ENCODE measurements around the gene MFSD8. TPM values are rescaled to one million over a fixed set of nuclear protein-coding genes. Genes with fewer than 3 reads are reported as not detected.
"Not testable (repeated sequence)": the region's sequence is repeated elsewhere in the genome, so short reads cannot be mapped to it uniquely, and the experiment has no call there.

MFSD8 gene
- total and polyA plus RNA-seq, 8 donors = 1.8 to 65.9 (median 12.2) TPM

DNA sequence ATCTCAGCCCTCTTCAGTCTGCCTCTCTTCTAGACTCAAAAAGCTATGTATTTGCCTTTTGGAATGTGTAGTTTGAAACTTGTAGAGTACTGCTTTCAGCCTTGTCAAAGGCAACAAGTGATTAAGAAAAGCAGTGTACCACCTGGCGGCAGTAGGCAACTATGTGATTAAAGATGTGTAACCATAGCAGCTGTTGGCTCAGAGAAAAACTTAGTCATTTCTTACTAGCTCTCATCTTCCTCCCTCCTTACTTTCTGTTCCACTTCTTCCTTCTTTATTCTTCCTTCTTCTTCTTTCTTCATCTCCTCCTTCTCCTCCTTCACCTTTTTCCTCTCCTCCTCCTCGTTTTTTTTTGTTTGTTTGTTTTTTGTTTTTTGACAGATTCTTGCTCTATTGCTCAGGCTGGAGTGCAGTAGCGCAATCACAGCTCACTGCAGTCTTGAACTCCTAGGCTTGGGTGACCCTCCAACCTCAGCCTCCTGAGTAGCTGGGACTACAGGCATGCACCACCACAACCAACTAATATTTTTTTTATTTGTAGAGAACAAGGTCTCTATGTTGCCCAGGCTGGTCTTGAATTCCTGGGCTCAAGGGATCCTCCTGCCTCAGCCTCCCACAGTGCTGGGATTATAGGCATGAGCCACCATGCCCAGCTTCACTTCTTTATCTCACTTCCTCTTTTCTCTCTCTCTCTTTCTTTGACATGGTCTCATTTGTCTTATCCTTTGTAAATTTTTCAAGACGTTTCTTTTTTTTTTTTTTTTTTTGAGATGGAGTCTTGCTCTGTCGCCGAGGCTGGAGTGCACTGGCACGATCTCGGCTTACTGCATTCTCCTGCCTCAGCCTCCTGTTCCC, 32.8 kb upstream of the MFSD8 start:
- WGBS, 5 donors = 87 to 90% (median 89%) methylated on average over 8 of the region's 8 CpGs
- H3K4me3 ChIP-seq = no peak overlapping the region
- peaks cover 0 to 23% (median 14%) of the 10 kb centered on the region in 4 donors for H3K9me3 ChIP-seq
- H3K27ac ChIP-seq = no peak overlapping the region
- H3K4me1 ChIP-seq = peaks cover 0 to 4% (median 0%) of the 10 kb centered on the region in 4 donors
- intact Hi-C loops (cut with DNase I; ENCODE audit: low total_unique reads) = no loop called here
- H3K36me3 ChIP-seq = peaks cover 0 to 53% (median 32%) of the 10 kb centered on the region in 4 donors
- H3K27me3 ChIP-seq = no peaks in the 10 kb centered on the region
- peak in 1 of 2 donors; percentile 18 for DNase-seq
- TF ChIP-seq POLR2A (IDR thresholded peaks at IDR 0.05) (no peak), EP300 (IDR thresholded peaks at IDR 0.05) (no peak), POLR2AphosphoS5 (IDR thresholded peaks at IDR 0.05) (no peak)
- TF ChIP-seq, protein P1, sequence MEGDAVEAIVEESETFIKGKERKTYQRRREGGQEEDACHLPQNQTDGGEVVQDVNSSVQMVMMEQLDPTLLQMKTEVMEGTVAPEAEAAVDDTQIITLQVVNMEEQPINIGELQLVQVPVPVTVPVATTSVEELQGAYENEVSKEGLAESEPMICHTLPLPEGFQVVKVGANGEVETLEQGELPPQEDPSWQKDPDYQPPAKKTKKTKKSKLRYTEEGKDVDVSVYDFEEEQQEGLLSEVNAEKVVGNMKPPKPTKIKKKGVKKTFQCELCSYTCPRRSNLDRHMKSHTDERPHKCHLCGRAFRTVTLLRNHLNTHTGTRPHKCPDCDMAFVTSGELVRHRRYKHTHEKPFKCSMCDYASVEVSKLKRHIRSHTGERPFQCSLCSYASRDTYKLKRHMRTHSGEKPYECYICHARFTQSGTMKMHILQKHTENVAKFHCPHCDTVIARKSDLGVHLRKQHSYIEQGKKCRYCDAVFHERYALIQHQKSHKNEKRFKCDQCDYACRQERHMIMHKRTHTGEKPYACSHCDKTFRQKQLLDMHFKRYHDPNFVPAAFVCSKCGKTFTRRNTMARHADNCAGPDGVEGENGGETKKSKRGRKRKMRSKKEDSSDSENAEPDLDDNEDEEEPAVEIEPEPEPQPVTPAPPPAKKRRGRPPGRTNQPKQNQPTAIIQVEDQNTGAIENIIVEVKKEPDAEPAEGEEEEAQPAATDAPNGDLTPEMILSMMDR (IDR thresholded peaks at IDR 0.05) = no peak

DNA sequence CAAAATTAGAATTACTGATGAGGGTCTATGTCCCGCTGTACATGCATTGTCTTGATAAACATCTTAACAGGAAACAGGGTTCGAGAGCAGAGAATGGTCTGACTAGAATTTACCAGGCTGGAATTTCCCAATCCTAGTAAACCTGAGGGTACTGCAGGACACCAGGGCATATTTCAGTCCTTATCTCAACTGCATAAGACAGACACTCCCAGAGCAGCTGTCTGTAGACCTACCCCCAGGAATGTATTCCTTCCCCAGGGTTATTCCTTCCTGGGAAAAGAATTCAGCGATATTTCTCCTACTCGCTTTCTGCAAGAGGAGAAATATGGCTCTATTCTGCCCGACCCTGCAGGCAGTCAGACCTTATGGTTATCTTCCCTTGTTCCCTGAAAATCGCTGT, 31.5 kb upstream of the MFSD8 start:
- H3K4me3 ChIP-seq; intact Hi-C loops (cut with DNase I; ENCODE audit: low total_unique reads); H3K4me1 ChIP-seq; DNase-seq; H3K27ac ChIP-seq; H3K27me3 ChIP-seq: not testable (repeated sequence)
- peaks cover 0 to 54% (median 27%) of the 10 kb centered on the region in 4 donors for H3K36me3 ChIP-seq
- 91 to 98% (median 97%) methylated on average over 6 of the region's 6 CpGs for WGBS, 5 donors
- peaks cover 0 to 23% (median 14%) of the 10 kb centered on the region in 4 donors for H3K9me3 ChIP-seq

DNA sequence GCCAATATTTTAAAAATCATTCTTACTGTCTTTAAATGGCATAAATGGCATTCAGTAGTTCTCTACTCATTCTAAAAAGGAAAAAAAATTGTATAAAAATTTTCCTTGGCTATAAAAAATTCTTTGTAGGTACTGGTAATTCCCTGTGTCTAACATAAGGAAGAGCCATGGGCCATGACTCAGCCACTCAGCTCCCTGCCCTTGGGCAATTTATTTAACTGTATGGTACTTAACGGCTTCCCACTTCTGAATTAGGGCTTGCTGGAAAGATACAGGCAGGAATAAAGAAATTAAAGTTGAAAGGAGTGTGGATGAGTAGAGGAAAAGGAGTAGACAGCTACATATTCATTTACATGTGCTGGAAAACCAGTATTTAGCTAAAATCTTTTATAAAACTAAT, 30.8 kb upstream of the MFSD8 start:
- WGBS, 5 donors = 80 to 97% (median 90%) methylated on average over 1 of the region's 1 CpG
- Histone ChIP-seq H3K27me3 (no peaks in the 10 kb centered on the region), H3K4me1 (peaks cover 0 to 4% (median 0%) of the 10 kb centered on the region in 4 donors), H3K27ac (no peak overlapping the region), H3K36me3 (peaks cover 0 to 61% (median 29%) of the 10 kb centered on the region in 4 donors), H3K9me3 (peaks cover 0 to 23% (median 14%) of the 10 kb centered on the region in 4 donors), H3K4me3 (no peak overlapping the region)
- TF ChIP-seq EP300 (IDR thresholded peaks at IDR 0.05) (no peak), POLR2AphosphoS5 (IDR thresholded peaks at IDR 0.05) (no peak), POLR2A (IDR thresholded peaks at IDR 0.05) (no peak)
- TF ChIP-seq, protein P1 (IDR thresholded peaks at IDR 0.05) = no peak
- DNase-seq = no peak
- intact Hi-C loops (cut with DNase I; ENCODE audit: low total_unique reads) = no loop called here

DNA sequence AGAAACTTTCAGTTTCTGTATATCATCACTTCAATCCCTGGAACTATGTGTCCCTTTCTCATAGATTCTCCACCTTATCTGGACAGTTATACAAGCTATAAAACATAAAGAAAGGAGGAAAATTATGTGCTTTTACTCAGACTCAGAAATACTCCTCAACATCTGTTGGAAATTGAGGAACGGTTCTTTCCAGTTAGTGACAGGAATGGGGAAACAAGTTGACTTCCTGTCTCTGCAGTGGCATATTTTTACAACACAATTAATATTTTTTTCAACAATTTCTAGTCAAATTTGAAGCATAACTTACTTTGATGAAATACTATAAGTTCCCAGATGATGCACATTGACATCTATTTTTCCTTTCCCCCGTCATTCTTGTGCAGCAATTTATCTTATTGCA, 28.2 kb upstream of the MFSD8 start:
- TF ChIP-seq EP300 (IDR thresholded peaks at IDR 0.05) = no peak
- TF ChIP-seq POLR2AphosphoS5 (IDR thresholded peaks at IDR 0.05) = no peak
- TF ChIP-seq POLR2A (IDR thresholded peaks at IDR 0.05) = no peak
- TF ChIP-seq, protein P1 (IDR thresholded peaks at IDR 0.05) = no peak
- Histone ChIP-seq H3K27me3 (no peaks in the 10 kb centered on the region), H3K9me3 (peaks cover 0 to 12% (median 11%) of the 10 kb centered on the region in 4 donors), H3K36me3 (peaks cover 0 to 76% (median 36%) of the 10 kb centered on the region in 4 donors), H3K4me1 (peaks cover 0 to 4% (median 0%) of the 10 kb centered on the region in 4 donors), H3K4me3 (no peak overlapping the region), H3K27ac (no peak overlapping the region)
- DNase-seq = no peak
- intact Hi-C loops (cut with DNase I; ENCODE audit: low total_unique reads) = no loop called here
- 71 to 87% (median 86%) methylated on average over 2 of the region's 2 CpGs for WGBS, 5 donors

DNA sequence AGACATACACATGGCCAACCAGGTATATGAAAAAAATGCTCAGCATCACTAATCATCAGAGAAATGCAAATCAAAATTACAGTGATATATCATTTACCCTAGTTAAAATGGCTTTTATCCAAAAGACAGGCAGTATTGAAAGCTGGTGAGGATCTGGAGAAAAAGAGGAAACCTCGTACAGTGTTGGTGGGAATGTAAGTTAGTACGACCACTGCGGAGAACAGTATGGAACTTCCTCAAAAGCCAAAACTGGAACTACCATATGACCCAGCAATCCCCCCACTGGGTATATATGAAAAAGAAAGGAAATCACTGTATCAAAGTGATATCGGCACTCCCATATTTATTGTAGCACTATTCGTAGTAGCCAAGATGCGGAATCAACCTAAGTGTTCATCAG, 23.7 kb upstream of the MFSD8 start:
- Histone ChIP-seq H3K4me3 (no peak overlapping the region), H3K4me1 (peaks cover 0 to 4% (median 0%) of the 10 kb centered on the region in 4 donors), H3K36me3 (peaks cover 0 to 84% (median 55%) of the 10 kb centered on the region in 4 donors), H3K27ac (no peak overlapping the region), H3K27me3 (no peaks in the 10 kb centered on the region), H3K9me3 (no peaks in the 10 kb centered on the region)
- TF ChIP-seq, protein P1 (IDR thresholded peaks at IDR 0.05) = no peak
- TF ChIP-seq POLR2A (IDR thresholded peaks at IDR 0.05) (no peak), POLR2AphosphoS5 (IDR thresholded peaks at IDR 0.05) (no peak), EP300 (IDR thresholded peaks at IDR 0.05) (no peak)
- 90 to 96% (median 95%) methylated on average over 6 of the region's 6 CpGs for WGBS, 5 donors
- intact Hi-C loops (cut with DNase I; ENCODE audit: low total_unique reads) = no loop called here
- no peak for DNase-seq
